Smooth muscle cell (in vitro differentiated cells): Measurements from ENCODE around the gene CDH13. TPM values are rescaled to one million over a fixed set of nuclear protein-coding genes. Genes with fewer than 3 reads are reported as not detected.

ENCODE experiments used
- DNase-seq: peaks from one replicate; lab custom pipeline; 2025; ENCODE audit not compliant: unreplicated experiment; lab: John Stamatoyannopoulos, UW
- H2AFZ ChIP-seq: fragments of 200-600 bp; sonication (generic); 2 replicates; pipeline ENCODE4 v1.6.0; 2016; ENCODE audit warnings: antibody characterized with exemption, low read depth, mild to moderate bottlenecking
- H3F3A ChIP-seq: fragments of 200-600 bp; sonication (generic); 2 replicates; pipeline ENCODE4 v1.6.0; 2017; ENCODE audit warnings: antibody characterized with exemption, low read depth
- H3K27ac ChIP-seq: fragments of 200-600 bp; sonication (generic); 2 replicates; pipeline ENCODE4 v1.5.1; 2016; ENCODE audit warnings: low read depth, mild to moderate bottlenecking
- H3K27me3 ChIP-seq: fragments of 200-600 bp; sonication (generic); 2 replicates; pipeline ENCODE4 v1.6.1; 2016; ENCODE audit warnings: low read depth, mild to moderate bottlenecking
- H3K36me3 ChIP-seq: fragments of 200-600 bp; sonication (generic); 2 replicates; pipeline ENCODE4 v1.5.1; 2016; ENCODE audit warnings: low read depth
- H3K4me1 ChIP-seq: fragments of 200-600 bp; sonication (generic); 2 replicates; pipeline ENCODE4 v1.5.1; 2016; ENCODE audit warnings: low read depth
- H3K4me2 ChIP-seq: fragments of 200-600 bp; sonication (generic); 2 replicates; pipeline ENCODE4 v1.6.0; 2016; ENCODE audit warnings: mild to moderate bottlenecking
- H3K4me3 ChIP-seq: fragments of 200-600 bp; sonication (generic); 2 replicates; pipeline ENCODE4 v1.5.1; 2016; ENCODE audit warnings: mild to moderate bottlenecking
- H3K79me2 ChIP-seq: fragments of 200-600 bp; sonication (generic); 2 replicates; pipeline ENCODE4 v1.6.0; 2016; ENCODE audit warnings: low read depth, mild to moderate bottlenecking
- H3K9ac ChIP-seq: fragments of 200-600 bp; sonication (generic); 2 replicates; pipeline ENCODE4 v1.6.0; 2016; ENCODE audit warnings: low read depth
- H3K9me3 ChIP-seq: fragments of 200-600 bp; sonication (generic); replicated peaks from 2 replicates; pipeline ENCODE4 v1.5.1; 2016; ENCODE audit warnings: low read depth
- H4K20me1 ChIP-seq: fragments of 200-600 bp; sonication (generic); 2 replicates; pipeline ENCODE4 v1.6.0; 2016; ENCODE audit warnings: low read depth
- CTCF ChIP-seq: fragments of 200-600 bp; sonication (generic); IDR thresholded peaks from 2 replicates; pipeline ENCODE4 v1.5.1; 2017; ENCODE audit warnings: borderline replicate concordance, mild to moderate bottlenecking, antibody characterized with exemption; ENCODE audit not compliant: insufficient read depth, poor library complexity, severe bottlenecking
- WGBS: methylation state at CpG from one replicate; pipeline ENCODE4 v1.1.7; 2016; ENCODE audit warnings: low lambda C conversion rate; 5-methylcytosine and 5-hydroxymethylcytosine counted together
- microRNA counts: library from miRNA; unstranded; fragments of <30 nt; microRNA quantifications from one replicate; lab custom pipeline; 2016
- microRNA-seq: library from miRNA; unstranded; fragments of <30 nt; microRNA quantifications from one replicate; pipeline ENCODE4, GENCODE V29; 2016; ENCODE audit warnings: borderline number of aligned reads
- polyA plus RNA-seq: library from polyadenylated mRNA; unstranded; fragments of >200 nt; fragmentation: Nextera tagmentation; extraction: Ambion mirVana; gene quantifications from 2 replicates; pipeline ENCODE4 v1.2.1, GENCODE V29; 2016
- small RNA-seq: library from RNA; depleted of rRNA; stranded (forward); fragments of <200 nt; gene quantifications from one replicate; pipeline ENCODE3, GENCODE V24; 2014
- total RNA-seq: library from RNA; depleted of rRNA; stranded (reverse); fragments of >200 nt; gene quantifications from 2 replicates; pipeline ENCODE4 v1.2.3, GENCODE V29; 2014

Gene CDH13
- total and polyA plus RNA-seq, 2 experiments from 2014 or later = 12.1 to 32.2 TPM

GRCh38 chr16:83847371-83848225 is 1220.8 kb downstream of the CDH13 start:
- Histone ChIP-seq H3K79me2 (no peaks in the 10 kb centered on the region), H3K36me3 (no peaks in the 10 kb centered on the region), H3K27ac (no peak overlapping the region), H3K4me2 (no peak overlapping the region), H3K27me3 (no peaks in the 10 kb centered on the region), H3K4me1 (peaks cover 10% of the 10 kb centered on the region), H3K9ac (no peak overlapping the region), H3F3A (no peaks in the 10 kb centered on the region), H3K4me3 (no peak overlapping the region), H2AFZ (no peak overlapping the region), H3K9me3 (no peaks in the 10 kb centered on the region), H4K20me1 (no peaks in the 10 kb centered on the region)
- TF ChIP-seq CTCF = no peak
- WGBS = 60% methylated on average over 14 of the region's 14 CpGs
- no peak for DNase-seq

- Histone ChIP-seq H3K27ac (no peak overlapping the region), H3K79me2 (no peaks in the 10 kb centered on the region), H3K36me3 (no peaks in the 10 kb centered on the region), H3K9ac (no peak overlapping the region), H3K27me3 (no peaks in the 10 kb centered on the region), H3K4me2 (no peak overlapping the region), H4K20me1 (no peaks in the 10 kb centered on the region), H3K4me1 (peaks cover 3% of the 10 kb centered on the region), H3F3A (no peaks in the 10 kb centered on the region), H3K4me3 (no peak overlapping the region), H2AFZ (no peak overlapping the region), H3K9me3 (no peaks in the 10 kb centered on the region)
- WGBS = 90% methylated on average over 6 of the region's 6 CpGs
- no peak for TF ChIP-seq CTCF
- DNase-seq = no peak
Measured at GRCh38 chr16:83849421-83849820, 1222.7 kb downstream of the CDH13 start.

MicroRNA genes within 50 kb of the gene (microRNA counts, 767-probe panel; counts per million panel counts)
- microRNA hsa-miR-3182 (lab: Ali Mortazavi, UCI) = 183 counts per million

Small RNAs within 50 kb of the gene (microRNA-seq; reads per million reads assigned to microRNA genes)
- gene MIR3182 (not detected), gene MIR8058 (not detected)

Small RNAs within 50 kb of the gene (small RNA-seq; reads per million reads assigned to genes)
- gene AC099506.2 = not detected
- not detected for gene MIR3182
- not detected for gene MIR8058
